MCF 10A (cell line): Measurements from ENCODE around the gene SLC1A7. TPM values are rescaled to one million over a fixed set of nuclear protein-coding genes. Genes with fewer than 3 reads are reported as not detected.

Source experiments
- BruUV-seq: library from RNA; stranded (reverse); fragments of 400-500 nt; replicated peaks from 2 replicates; lab custom pipeline; 2021; lab: Mats Ljungman, UMichigan
- CTCF ChIA-PET: fragments of 300-600 bp; sonication (Branson Sonifier 250); formaldehyde crosslinking; extraction: SDS; loops from one replicate; lab custom pipeline; 2021; ENCODE audit warnings: antibody characterized with exemption, inconsistent platforms; lab: Yijun Ruan, JAX
- POLR2A ChIA-PET: fragments of 300-600, 350-650 bp; sonication (Branson Sonifier 250); formaldehyde crosslinking; extraction: SDS; loops from one replicate; lab custom pipeline; 2020; ENCODE audit warnings: antibody characterized with exemption, inconsistent platforms; lab: Yijun Ruan, JAX
- DNase-seq: peaks from one replicate; pipeline ENCODE4 v3.0.0-alpha.2; 2018; ENCODE audit not compliant: unreplicated experiment
- H3K27ac Mint-ChIP-seq: one replicate; pipeline ENCODE4 v1.8.0; 2022; ENCODE audit warnings: mild to moderate bottlenecking, low read depth, mixed read lengths; ENCODE audit not compliant: unreplicated experiment
- H3K27me3 Mint-ChIP-seq: one replicate; pipeline ENCODE4 v1.8.0; 2022; ENCODE audit warnings: mixed read lengths; ENCODE audit not compliant: insufficient read depth, unreplicated experiment
- H3K36me3 Mint-ChIP-seq: one replicate; pipeline ENCODE4 v1.8.0; 2022; ENCODE audit warnings: mild to moderate bottlenecking, moderate library complexity, mixed read lengths; ENCODE audit not compliant: insufficient read depth, unreplicated experiment
- H3K4me1 Mint-ChIP-seq: one replicate; pipeline ENCODE4 v1.8.0; 2022; ENCODE audit warnings: mixed read lengths; ENCODE audit not compliant: insufficient read depth, unreplicated experiment
- H3K4me3 Mint-ChIP-seq: one replicate; pipeline ENCODE4 v1.8.0; 2022; ENCODE audit warnings: mild to moderate bottlenecking, moderate library complexity, mixed read lengths; ENCODE audit not compliant: unreplicated experiment
- H3K9me3 Mint-ChIP-seq: one replicate; pipeline ENCODE4 v1.8.0; 2022; ENCODE audit warnings: mixed read lengths; ENCODE audit not compliant: unreplicated experiment
- CTCF ChIP-seq: fragments of 200-600 bp; IDR thresholded peaks from one replicate; pipeline ENCODE4 v1.8.0; 2022; ENCODE audit warnings: antibody characterized with exemption, mild to moderate bottlenecking; ENCODE audit not compliant: unreplicated experiment
- intact Hi-C: fragments of 100-400 bp; cut with micrococcal nuclease; formaldehyde crosslinking; loops from 2 replicates; pipeline ENCODE4 v1.14.1; 2022
- total RNA-seq: library from RNA; stranded (reverse); gene quantifications from 2 replicates; pipeline ENCODE4 v1.2.3, GENCODE V29; 2022

Gene SLC1A7
- total RNA-seq, 1 experiment from 2014 or later = not detected

- H3K27ac Mint-ChIP-seq = no peak overlapping the region
- BruUV-seq = no TSS peak
- CTCF ChIA-PET = interaction anchor here (0.6 kb wide), 1 partner anchor 91 kb away, joined by 3 read pairs; no protein-coding TSS in a partner anchor
These were observed 50.4 kb downstream of the SLC1A7 start for GRCh38 chr1:53091841-53092645.

GRCh38 chr1:53090227-53091147, 52.0 kb downstream of the SLC1A7 start:
- no peak for DNase-seq
- H3K4me1 Mint-ChIP-seq = no peaks in the 10 kb centered on the region
- BruUV-seq = no TSS peak
- CTCF ChIA-PET = interaction anchor here (0.6 to 0.8 kb wide), 2 partner anchors 75 to 90 kb away, joined by 3 read pairs; no protein-coding TSS in a partner anchor
- TF ChIP-seq CTCF = no peak
- no peaks in the 10 kb centered on the region for H3K27me3 Mint-ChIP-seq
- intact Hi-C loops = no loop called here
- H3K4me3 Mint-ChIP-seq = no peak overlapping the region
- H3K27ac Mint-ChIP-seq = no peak overlapping the region
- no peaks in the 10 kb centered on the region for H3K36me3 Mint-ChIP-seq
- POLR2A ChIA-PET = no interaction called here
- H3K9me3 Mint-ChIP-seq = no peaks in the 10 kb centered on the region

More at GRCh38 chr1:53091841-53092645, 50.4 kb downstream of the SLC1A7 start:
- Mint-ChIP-seq H3K36me3 (no peaks in the 10 kb centered on the region), H3K27me3 (no peaks in the 10 kb centered on the region), H3K4me3 (no peak overlapping the region), H3K4me1 (no peaks in the 10 kb centered on the region), H3K9me3 (no peaks in the 10 kb centered on the region)
- no peak for TF ChIP-seq CTCF
- DNase-seq = no peak
- POLR2A ChIA-PET = no interaction called here
- intact Hi-C loops = no loop called here

GRCh38 chr1:53089478-53090226, 52.8 kb downstream of the SLC1A7 start:
- Mint-ChIP-seq H3K27ac (no peak overlapping the region), H3K4me1 (peaks cover 3% of the 10 kb centered on the region), H3K27me3 (no peaks in the 10 kb centered on the region), H3K9me3 (no peaks in the 10 kb centered on the region), H3K36me3 (no peaks in the 10 kb centered on the region), H3K4me3 (no peak overlapping the region)
- ChIA-PET CTCF (interaction anchor here (0.6 to 0.8 kb wide), 2 partner anchors 75 to 91 kb away, joined by 3 read pairs; no protein-coding TSS in a partner anchor), POLR2A (no interaction called here)
- intact Hi-C loops = no loop called here
- no TSS peak for BruUV-seq
- no peak for TF ChIP-seq CTCF
- no peak for DNase-seq
